HepG2 (cell line): ENCODE data around the gene TMEM129.

Experiments
- CHD2 ChIP-seq: IDR thresholded peaks from 2 replicates; pipeline ENCODE4 v1.6.1; 2011; ENCODE audit warnings: low read depth, low read length, improper control_type of control experiment
- ELK4 ChIP-seq: sonication (generic); formaldehyde crosslinking; IDR thresholded peaks from 2 replicates; pipeline ENCODE4 v1.9.0; 2021; ENCODE audit warnings: missing genetic modification reagents, borderline replicate concordance
- EZH2 ChIP-seq: conservative IDR thresholded peaks from 2 replicates; pipeline ENCODE4 v1.6.1; 2012; ENCODE audit warnings: mild to moderate bottlenecking, low read depth, low read length, moderate library complexity
- HDAC1 ChIP-seq: sonication (generic); formaldehyde crosslinking; IDR thresholded peaks from 2 replicates; pipeline ENCODE4 v1.5.1; 2020; ENCODE audit warnings: mild to moderate bottlenecking, missing genetic modification reagents
- POLR2A ChIP-seq, 2 experiments: IDR thresholded peaks; 2 replicates each; pipeline ENCODE4 v1.6.1; 2011; ENCODE audit warnings: low read depth in 2 of 2, low read length in 2 of 2, mild to moderate bottlenecking in 1 of 2, moderate library complexity in 1 of 2; ENCODE audit not compliant: insufficient read depth in 1 of 2
- ZNF24 ChIP-seq: fragments of 450-650 bp; IDR thresholded peaks from 2 replicates; pipeline ENCODE4 v1.6.1; 2017; ENCODE audit warnings: antibody characterized with exemption, mild to moderate bottlenecking
- ZNF780A ChIP-seq: sonication (generic); formaldehyde crosslinking; IDR thresholded peaks from 2 replicates; pipeline ENCODE4 v1.8.0; 2022; ENCODE audit warnings: mild to moderate bottlenecking, missing genetic modification reagents, moderate library complexity

- TF ChIP-seq CHD2 (no peak), ZNF24 (no peak), POLR2A (IDR thresholded peaks at IDR 0.05; ENCODE audit: insufficient read depth in 1 of 2, low read depth in 2 of 2, low read length in 2 of 2) (no peak), HDAC1 (CRISPR knock-in tag) (no peak), ZNF780A (CRISPR knock-in tag) (no peak), EZH2 (no peak), ELK4 (CRISPR knock-in tag) (no peak)
Observed at GRCh38 chr4:1754336-1754735, 33.2 kb upstream of the TMEM129 start.
